GM18526 (cell line): ENCODE results near the gene ADAP1.

ENCODE experiments used
- POLR2A ChIP-seq: IDR thresholded peaks from 3 replicates; pipeline ENCODE4 v1.6.1; 2011; ENCODE audit not compliant: insufficient read length; ENCODE audit errors: extremely low read depth

The ADAP1 gene

DNA sequence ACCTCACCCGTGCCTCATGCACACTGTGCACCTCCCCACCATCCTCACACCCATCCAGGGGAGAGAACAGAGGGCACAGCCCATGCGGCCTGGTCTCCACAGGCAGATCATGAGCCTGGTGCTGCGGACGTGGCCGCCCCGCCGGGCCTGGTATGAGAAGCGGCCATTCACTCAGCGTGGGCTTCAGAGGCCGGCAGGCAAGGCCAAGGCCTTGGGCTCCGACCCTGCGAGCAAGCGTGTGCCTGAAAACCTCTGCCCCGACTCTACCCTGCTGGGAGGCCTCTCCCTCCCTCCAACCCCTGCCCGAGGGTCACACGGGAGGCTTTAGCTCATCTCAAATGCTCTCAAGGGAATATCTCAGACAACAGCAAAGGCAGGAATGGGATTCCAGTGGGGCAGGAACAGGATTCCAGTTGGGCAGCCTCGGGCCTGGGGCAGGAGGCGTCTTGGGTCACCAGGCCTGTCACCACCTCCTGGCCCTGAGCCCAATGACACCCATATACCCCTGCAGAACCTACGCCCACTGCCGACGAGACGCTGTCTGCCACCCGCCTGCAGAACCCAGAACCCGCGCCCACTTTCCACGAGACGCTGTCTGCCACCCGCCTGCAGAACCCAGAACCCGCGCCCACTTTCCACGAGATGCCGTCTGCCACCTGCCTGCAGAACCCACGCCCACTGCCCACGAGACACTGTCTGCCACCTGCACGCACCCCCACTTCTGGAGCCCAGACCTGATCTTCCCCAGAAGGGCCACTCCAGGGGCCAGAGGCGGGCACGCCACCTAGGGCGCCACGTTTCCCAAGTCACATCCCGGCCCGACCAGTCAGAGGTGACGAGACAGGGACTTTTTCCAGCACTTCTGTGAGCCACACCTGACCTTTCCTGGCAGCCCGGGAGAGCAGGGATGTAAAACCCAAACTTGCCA, 38.9 kb downstream of the ADAP1 start:
- no peak for TF ChIP-seq POLR2A

DNA sequence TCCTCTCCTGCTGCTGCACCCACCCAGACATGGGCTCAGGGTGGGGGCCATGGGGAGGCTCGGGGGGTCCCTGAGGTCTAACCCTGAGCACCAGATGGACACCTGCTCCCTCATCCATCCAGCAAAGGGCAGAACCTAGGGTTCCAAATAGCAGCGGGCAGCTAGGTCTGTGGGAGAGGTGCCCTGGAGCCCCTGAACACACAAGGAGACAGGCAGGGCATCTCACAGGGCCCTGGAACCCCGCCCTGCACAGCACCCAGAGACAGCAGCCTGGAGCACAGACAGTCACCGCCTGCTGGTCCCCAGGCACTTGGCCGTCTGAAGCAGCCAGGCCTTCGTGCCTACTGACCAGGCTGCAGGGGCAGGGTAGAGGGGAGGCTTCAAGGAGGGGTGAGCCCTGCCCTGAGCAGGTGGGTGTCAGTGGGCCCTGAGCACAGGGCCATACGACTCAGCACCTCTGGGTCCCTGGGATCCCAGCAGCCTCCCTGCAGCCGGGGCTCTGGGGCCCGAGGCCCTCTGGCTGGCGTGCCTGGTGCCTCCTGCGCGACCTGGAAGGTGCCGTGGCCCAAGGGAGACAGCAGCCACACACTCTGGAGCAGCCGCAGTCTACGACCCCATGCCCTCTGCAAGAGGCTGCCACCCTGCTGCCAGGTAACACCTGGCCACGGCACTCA, 39.8 kb downstream of the ADAP1 start:
- TF ChIP-seq POLR2A = no peak

DNA sequence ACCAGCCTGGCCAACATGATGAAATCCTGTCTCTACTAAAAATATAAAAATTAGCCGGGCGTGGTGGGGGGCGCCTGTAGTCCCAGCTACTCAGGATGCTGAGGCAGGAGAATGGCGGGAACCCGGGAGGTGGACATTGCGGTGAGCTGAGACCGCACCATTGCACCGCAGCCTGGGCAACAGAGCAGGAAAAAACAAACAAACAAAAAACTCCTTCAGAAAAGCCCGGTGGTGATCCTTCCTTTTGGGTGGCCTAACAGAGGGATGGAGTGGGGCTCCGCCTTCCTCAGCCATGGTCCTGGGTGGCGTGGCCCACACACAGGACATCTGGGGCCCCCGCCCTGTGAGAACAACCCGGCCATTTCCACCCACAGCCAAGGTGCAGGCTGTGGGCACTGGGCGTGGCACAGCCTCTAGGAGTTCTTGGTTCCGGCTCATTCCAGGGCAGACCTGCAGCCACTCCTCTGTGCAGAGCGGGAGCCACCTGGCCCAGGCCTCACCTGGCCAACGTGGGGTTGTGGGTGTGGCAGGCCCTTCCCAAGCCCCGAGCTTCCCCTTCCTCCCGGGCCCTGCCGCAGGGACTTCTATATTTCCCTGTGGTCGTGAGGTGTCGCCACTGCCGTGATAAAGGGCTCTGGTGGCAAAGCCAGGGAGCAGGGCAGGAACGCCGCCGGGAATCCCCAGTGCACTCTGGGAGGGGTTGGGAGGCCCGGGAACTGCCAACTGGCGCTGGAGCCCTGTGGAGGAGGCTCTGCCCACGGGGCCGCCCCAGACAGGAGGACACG, 40.6 kb downstream of the ADAP1 start:
- TF ChIP-seq POLR2A = no peak

DNA sequence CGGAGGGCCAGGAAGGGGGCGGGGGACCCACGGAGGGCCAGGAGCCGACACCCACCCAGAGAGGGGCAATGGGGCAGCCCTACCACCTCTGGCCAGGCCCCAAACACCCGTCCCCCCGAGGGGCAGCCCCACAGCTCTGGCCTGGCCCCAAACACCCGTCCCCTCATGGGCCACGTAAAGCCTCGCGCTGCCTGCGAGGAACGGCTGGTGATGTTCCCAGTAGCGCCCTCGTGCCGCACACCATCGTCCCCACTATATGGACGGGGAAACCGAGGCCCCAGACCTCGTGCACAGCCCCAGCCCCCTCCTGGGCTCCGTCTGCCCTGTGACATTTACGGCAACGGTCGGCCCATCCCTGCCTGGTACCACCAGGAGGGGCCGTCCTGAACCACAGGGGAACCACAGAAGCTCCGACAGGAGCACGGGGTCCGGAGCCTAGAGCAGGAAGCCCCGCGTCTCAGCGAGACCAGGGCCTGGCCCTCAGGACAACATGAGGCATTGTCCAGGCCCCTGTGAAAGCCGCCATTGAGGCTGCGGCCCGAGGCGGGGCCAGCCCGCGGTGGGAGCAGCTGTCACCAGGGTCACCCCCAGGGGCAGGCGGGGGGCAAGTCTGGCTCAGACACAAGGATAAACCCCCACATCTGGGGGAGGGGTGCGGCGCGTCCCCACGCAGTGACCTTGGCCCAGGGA, 42.5 kb downstream of the ADAP1 start:
- TF ChIP-seq POLR2A = no peak

DNA sequence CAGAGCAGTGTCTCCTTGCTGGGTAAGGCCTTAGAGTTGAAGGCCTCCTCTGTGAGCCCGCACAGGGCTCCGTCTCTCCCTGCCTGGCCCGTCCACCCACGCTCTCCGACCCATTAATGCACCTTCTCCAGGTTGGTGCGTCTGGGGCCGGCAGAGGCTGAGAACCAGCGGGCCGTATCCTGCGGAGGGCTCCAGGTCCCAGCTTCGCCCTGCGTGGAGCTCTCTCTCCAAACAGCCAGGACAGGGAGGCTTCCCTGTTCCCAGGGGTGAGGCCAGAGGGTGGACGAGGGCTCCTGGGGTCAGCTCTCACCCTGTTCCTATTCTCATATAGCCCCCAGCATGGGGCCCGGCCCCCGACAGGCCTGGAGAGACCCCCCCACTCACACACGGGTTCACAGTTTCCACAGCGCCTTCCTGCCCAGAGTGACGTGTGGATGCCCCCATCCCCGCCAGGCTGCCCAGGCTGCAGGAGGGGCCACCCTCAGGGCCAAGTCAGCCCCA, 43.5 kb downstream of the ADAP1 start:
- no peak for TF ChIP-seq POLR2A

DNA sequence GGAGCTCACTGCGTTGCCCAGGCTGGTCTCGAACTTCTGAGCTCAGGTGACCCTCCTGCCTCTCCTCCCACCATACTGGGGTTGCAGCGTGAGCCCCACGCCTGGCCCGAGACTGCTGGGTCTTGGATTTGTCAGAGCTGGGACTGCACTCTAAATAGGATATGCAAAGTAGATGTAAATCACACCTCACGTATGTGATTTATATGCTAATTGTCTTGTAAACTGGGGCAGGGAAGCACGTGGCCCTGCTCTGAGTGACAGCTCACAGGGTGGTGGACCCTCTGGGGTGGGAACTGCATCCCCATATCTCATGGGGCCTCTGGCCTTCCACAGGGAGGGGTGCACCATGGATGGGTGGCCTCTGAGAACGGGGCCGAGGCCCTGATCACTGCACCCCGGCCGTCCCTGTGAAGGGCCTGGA, 44.0 kb downstream of the ADAP1 start:
- TF ChIP-seq POLR2A = no peak

DNA sequence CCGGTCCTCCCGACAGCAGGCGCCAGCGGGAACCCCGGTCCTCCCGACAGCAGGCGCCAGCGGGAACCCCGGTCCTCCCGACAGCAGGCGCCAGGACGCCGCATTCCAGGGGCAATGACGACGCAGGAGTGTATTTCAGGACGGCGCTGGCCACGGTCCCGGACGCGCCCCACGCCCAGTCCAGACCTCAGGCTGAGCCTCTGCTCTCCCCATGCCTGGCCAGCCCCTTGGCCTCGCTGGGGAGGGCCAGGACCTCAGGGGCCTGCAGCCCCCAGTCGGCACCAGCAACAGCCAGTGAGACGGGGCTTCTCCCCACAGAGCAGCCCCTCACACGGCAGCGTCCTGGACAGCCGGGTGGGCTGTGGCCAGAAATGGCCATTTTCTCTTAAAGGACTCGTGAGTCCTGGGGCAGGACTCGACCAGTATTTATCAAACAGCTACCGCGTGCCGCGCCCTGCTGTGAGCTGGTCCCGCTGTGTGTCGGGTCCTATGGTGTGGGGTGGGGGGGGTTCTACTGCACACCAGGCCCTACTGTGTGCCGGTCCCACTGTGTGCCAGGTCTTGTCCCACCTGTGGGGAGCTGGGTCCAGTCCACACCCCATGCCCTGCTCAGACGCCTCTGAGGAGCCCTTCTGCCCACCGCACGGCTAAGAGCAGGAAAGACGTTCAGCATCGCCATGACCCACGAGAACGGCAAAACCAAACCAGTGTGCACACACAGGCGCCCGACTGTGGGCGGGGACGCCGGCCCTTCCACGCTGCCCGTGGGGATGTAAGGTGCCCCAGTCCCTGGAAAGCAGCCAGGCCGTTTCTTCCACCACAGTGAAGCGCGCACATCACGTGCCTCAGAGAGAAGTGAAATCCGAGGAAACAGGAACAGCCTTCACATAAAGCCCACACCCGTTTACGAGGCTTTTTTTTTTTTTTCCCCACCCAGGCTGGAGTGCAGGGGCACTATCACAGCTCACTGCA, 44.8 kb downstream of the ADAP1 start:
- TF ChIP-seq POLR2A = no peak

DNA sequence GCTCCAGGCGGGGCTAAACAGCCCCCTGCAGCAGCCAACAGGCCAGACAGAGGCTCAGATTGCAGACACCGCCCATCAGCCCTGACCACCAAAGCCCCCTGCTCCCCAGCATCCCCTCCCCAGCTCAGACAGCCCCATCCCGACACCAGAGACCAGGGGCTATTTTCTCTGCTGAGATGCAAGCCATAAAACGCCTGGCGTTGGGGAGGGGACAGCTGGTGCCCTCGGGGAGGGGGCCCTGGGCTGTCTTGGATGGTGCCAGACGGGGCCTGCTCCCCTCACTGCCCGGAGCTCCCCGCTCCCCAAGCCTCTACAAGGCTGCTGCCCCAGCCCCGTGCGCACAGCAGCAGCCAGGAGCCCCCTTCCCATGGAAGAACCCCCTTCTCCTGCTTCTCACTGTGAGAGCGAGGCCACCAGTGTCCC, 46.3 kb downstream of the ADAP1 start:
- TF ChIP-seq POLR2A = no peak

DNA sequence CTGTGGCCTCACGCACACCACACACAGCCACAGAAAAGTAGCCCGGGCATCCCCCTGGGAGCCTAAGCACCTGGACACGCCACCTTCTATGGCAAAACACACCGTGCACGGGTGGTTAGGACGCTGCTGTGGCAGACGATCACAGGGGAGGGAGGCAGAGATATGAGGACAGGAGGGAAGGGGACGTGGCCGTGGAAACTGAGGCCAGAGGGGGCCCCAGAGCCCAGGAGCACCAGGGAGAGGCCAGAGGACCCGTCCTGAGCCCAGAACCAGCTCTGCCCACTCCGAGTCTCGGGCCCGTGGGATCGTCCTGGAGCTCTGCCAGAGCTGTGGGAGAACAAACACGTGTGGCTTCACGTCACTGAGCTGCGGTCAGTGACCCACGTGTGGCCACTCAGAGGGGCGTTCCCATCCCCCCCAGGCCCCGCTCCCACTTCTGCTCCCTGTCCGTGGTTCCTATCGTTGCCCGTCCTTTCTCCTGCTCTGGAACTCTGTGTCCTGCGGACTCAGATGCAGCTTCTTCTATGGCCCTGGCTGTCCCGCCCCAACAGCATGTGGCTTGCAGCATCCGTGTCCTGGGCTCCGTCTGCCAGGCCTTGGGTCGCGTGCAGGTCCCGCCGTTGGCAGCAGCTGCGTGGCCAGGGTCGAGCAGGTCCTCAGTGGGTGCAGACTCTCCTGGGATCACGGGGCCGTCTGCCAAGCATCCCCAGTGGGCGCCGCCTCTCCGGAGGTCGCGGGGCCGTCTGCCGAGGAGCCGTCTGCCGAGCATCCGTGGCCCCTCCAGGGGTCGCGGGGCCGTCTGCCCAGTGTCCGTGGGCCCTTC, 47.1 kb downstream of the ADAP1 start:
- TF ChIP-seq POLR2A = no peak

DNA sequence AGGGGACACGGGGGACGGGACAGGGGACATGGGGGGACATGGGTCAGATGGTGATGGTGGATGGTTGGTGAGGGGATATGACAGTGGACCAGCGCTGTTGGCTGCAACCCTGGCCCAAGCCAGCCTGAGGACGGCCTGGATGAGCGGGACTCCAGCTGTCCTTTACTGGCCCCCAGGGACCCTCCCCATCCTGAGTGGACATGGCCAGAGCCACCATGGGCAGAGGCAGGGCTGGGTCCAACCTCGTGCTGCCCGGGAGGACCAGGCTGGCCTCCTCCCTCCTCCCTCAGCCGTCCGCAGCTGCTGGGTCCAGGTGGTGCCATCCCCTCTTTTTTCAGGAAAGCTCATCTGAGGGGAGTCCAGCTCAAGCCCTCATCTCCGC, 47.7 kb downstream of the ADAP1 start:
- TF ChIP-seq POLR2A = no peak

DNA sequence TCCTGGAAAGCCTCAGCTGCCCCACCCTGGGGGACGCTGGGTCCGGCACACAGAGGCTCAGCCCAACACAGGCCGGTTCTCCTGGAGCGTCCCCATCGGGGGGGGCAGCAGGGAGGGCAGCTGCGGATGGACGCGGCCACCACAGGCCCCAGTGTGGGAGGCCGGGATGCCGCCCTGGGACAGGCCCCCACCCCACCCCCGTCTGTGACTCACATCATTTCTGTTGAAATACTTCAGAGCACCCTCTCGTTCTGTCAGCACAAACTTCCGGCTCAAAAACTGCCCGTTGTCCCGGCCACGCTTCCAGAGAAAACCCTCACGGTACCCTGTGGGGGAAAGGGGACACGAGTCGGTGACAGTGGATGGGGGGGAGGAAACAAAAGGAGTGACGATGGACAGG, 49.6 kb downstream of the ADAP1 start:
- no peak for TF ChIP-seq POLR2A

DNA sequence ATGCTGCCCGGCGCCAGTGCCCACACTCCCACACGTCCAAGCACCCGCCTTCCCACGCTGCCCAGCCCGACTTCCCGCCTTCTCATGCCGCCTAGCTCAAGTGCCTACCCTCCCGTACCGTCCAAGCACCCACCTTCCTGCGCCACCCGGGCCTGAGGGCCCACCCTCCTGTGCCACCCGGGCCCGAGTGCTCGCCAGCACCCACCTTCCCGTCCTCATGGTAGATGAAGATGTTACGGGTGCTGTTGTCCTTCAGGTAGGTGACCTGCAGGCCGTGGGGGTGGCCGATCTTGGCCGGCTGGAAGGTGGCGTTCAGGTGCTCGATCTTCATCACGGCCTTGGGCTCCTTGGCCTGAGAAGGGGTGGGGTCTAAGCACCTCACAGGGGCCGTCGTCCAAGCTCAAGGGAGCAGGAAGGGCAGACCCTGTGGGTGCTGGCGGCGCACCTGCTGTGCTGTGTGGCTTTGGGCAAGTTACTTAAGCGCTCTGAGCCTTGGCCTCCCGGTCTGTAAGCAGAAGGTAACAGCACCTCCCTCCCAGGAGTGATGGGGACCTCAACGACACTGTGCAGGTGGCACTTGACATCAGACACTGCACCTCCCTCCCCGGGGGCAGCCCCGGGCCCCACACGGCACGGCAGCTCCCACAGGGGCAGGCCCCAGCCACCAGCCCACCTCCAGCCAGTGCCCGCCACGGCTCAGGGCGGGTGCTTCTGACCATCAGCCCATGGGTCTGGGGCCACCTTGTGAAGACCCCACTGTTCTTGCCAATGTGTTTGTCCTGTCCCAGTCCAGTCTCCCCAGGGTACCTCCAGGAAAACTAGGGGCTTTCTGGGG, 50.3 kb downstream of the ADAP1 start:
- no peak for TF ChIP-seq POLR2A
